GM13976 (cell line): ENCODE measurements around the gene COMP.
A peak's percentile ranks its signal among the peaks of the same experiment; 100 is the strongest.
"Not testable (repeated sequence)": the region's sequence is repeated elsewhere in the genome, so short reads cannot be mapped to it uniquely, and the experiment has no call there.

ENCODE experiments used
- DNase-seq: peaks from one replicate; pipeline ENCODE4 v3.0.0; 2012; ENCODE audit warnings: low spot score
- CTCF ChIP-seq: IDR thresholded peaks from 2 replicates; pipeline ENCODE4 v1.5.1; 2012; ENCODE audit warnings: borderline replicate concordance, mild to moderate bottlenecking; ENCODE audit not compliant: insufficient read depth; ENCODE audit errors: extremely low read depth, missing control alignments, control extremely low read depth
- in situ Hi-C: fragments of 300-500 bp; cut with MboI; formaldehyde crosslinking; loops from one replicate; pipeline ENCODE4 v1.12.0; 2022; ENCODE audit warnings: low sequenced_read_pairs, mixed read lengths, inconsistent platforms; ENCODE audit not compliant: unreplicated experiment

The COMP gene

DNA sequence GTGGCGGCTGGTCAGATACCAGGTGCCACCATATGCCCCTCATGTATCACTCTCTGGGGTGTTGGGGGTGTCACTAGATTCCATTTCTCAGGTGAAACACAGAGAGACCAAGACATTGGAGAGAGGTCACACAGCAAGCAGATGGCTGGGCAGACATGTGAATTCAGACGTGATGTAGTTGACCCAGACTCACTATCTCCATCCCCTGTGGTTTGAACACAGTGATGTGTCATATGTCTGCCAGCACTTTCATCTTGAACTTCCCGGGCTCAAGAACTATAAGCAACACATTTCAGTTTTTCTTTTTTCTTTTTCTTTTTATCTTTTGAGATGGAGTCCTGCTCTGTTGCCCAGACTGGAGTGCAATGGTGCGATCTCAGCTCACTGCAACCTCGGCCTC is 24.6 kb upstream of the COMP start:
- TF ChIP-seq CTCF, result no peak
- in situ Hi-C loops, result no loop called here
- DNase-seq, result no peak

- in situ Hi-C loops, result no loop called here
- DNase-seq, result no peak
- TF ChIP-seq CTCF, result no peak
These were observed 23.0 kb upstream of the COMP start for GRCh38 chr19:18814063-18814462.

DNA sequence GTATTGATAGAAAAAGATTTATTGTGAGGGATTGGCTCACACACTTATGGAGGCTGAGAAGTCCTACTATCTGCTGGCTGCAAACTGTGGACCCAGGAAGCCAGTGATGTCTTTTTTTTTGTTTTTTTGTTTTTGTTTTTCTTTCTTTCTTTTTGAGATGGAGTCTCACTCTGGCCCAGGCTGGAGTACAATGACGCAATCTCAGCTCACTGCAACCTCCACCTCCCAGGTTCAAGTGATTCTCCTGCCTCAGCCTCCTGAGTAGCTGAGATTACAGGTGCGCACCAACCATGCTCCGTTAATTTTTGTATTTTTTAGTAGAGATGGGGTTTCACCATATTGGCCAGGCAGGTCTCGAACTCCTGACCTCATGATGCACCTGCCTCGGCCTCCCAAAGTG is 20.5 kb upstream of the COMP start:
- DNase-seq, in situ Hi-C loops: not testable (repeated sequence)

DNA sequence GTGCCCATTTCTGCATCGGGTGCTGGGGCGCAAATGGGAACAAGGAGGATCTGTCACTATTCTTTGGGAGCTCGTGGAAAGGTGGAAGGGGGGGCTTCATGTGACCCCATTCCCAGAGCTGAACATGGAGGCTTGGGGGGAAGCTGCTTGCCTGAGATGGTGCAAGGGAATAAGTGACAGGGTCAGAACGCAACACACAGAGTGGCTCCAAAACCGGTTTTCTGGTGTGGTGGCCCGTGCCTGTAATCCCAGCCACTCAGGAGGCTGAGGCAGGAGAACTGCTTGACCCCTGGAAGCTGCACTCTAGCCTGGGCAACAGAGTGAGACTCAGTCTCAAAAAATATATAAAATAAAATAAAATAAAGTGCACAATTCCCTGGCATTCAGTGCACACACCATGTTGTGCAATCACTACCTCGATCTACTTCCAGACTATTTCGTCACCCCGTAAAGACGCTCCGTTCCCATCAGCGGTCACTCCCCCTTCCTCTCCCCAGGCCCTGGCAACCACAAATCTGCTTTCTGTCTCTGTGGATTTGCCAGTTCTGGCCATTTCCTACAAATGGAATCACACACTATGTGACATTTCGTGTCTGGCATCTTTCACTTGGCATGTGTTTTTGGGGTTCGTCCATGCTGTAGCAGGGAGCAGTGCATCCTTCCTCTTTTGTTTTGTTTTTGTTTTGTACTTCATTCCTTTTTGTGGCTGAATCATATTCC is 18.2 kb upstream of the COMP start:
- in situ Hi-C loops, result no loop called here
- no peak for TF ChIP-seq CTCF
- no peak for DNase-seq

DNA sequence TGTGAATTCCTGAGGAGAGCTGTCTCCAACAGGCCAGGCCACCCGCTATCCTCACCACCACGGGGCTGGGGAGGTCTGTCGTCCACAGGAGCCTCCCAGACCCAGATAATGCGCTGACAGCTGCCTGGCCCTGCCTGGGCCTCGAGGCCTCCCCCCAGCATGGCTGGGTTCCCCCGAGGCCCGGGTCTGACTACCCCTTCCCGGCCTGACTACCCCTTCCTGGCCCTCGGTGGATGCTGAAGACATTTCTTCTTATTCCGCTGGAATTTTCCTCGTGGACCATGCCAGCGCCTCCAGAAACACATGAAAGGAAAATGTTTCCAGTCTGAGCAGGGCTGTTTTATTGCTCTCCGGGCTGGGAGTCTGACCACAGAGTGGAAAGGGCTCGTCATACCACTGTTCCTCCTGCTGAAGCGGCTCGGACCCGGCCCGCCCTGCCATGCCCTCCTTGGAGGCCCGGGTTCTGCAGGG is 16.8 kb upstream of the COMP start:
- in situ Hi-C loops, result no loop called here
- TF ChIP-seq CTCF, result no peak
- peak; percentile 13 for DNase-seq

- TF ChIP-seq CTCF, result no peak
- in situ Hi-C loops, result no loop called here
- peak; percentile 29 for DNase-seq
These were observed 13.5 kb upstream of the COMP start for GRCh38 chr19:18804643-18805042.

- DNase-seq, result peak; percentile 34
- in situ Hi-C loops, result no loop called here
- TF ChIP-seq CTCF, result no peak
These were observed 13.1 kb upstream of the COMP start for GRCh38 chr19:18804139-18804601.
